WTC11 (cell line): ENCODE results near the gene INHBB. TPM values are rescaled to one million over a fixed set of nuclear protein-coding genes. Genes with fewer than 3 reads are reported as not detected.

Experiments
- HMGA2 ChIP-seq: fragments of 250-450 bp; sonication (Bioruptor Pico); IDR thresholded peaks from 2 replicates; pipeline ENCODE4 v1.4.0; 2021; ENCODE audit warnings: mild to moderate bottlenecking, moderate library complexity
- NFATC4 ChIP-seq: fragments of 250-450 bp; sonication (Bioruptor Pico); IDR thresholded peaks from 2 replicates; pipeline ENCODE4 v1.9.0; 2021; ENCODE audit warnings: mild to moderate bottlenecking
- ZNF396 ChIP-seq: fragments of 250-450 bp; sonication (Bioruptor Pico); IDR thresholded peaks from 2 replicates; pipeline ENCODE4 v1.8.0; 2021; ENCODE audit warnings: mild to moderate bottlenecking, moderate library complexity, borderline replicate concordance
- ZNF671 ChIP-seq: fragments of 250-450 bp; sonication (Bioruptor Pico); IDR thresholded peaks from 2 replicates; pipeline ENCODE4 v1.8.0; 2021; ENCODE audit warnings: mild to moderate bottlenecking
- total RNA-seq: library from RNA; stranded (reverse); gene quantifications from 3 replicates; pipeline ENCODE4 v1.2.3, GENCODE V29; 2021
- TF ChIP-seq, protein P1 (sequence below): sonication (generic); formaldehyde crosslinking; IDR thresholded peaks from 2 replicates; pipeline ENCODE4 v1.8.1; 2022; ENCODE audit warnings: low read depth, mild to moderate bottlenecking, moderate library complexity, missing genetic modification reagents, borderline replicate concordance

The INHBB gene
- total RNA-seq, 1 experiment from 2014 or later: 0.26 TPM

DNA sequence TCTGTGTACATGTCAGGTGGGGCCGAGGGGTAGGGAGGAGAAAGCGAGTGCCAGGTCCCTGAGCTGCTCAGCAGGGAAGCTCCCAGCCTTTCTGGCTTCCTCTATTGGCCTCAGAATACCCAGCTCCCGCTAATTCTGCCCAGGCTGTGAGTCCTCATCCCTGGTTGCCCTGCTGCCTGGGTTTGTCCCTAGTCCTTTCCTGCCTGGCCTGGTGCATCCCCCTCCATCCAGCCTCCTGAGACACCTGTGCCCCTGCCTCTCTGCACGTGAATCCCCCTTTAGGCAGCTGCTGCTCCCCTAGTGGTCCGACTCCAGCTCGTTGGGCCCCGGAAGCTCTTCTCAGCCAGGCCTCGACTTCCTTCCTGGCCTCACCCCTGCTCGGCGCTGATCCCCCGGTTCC lies 54.6 kb downstream of the INHBB start (continued):
- no peak for TF ChIP-seq NFATC4 (CRISPR knock-in tag)
- TF ChIP-seq, protein P1, sequence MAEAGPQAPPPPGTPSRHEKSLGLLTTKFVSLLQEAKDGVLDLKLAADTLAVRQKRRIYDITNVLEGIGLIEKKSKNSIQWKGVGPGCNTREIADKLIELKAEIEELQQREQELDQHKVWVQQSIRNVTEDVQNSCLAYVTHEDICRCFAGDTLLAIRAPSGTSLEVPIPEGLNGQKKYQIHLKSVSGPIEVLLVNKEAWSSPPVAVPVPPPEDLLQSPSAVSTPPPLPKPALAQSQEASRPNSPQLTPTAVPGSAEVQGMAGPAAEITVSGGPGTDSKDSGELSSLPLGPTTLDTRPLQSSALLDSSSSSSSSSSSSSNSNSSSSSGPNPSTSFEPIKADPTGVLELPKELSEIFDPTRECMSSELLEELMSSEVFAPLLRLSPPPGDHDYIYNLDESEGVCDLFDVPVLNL (CRISPR knock-in tag): no peak
- no peak for TF ChIP-seq ZNF396 (CRISPR knock-in tag)
- no peak for TF ChIP-seq HMGA2
- no peak for TF ChIP-seq ZNF671

Other genes starting within 250 kb of the INHBB start
- 9.9 to 14.9 TPM (median 14.3 TPM) in 3 replicates for gene TMEM185B, start 122.7 kb upstream of the INHBB start, total RNA-seq
- 17.1 to 18.0 TPM (median 17.9 TPM) in 3 replicates for gene RALB, start 93.3 kb upstream of the INHBB start, total RNA-seq